Stimulated activated CD4-positive, alpha-beta T cell treated with anti-CD3 and anti-CD28 coated beads, Interleukin-4, amount 100 ng/mL, for 48 hours (primary cell): Measurements from ENCODE around the gene FAM171A1.
"Not testable (repeated sequence)": the region's sequence is repeated elsewhere in the genome, so short reads cannot be mapped to it uniquely, and the experiment has no call there.

Experiments
- DNase-seq, 2 donors: peaks; one replicate each; pipeline ENCODE4 v3.0.0-alpha.2; 2020; ENCODE audit warnings: low read depth in 2 of 2

FAM171A1 gene

DNA sequence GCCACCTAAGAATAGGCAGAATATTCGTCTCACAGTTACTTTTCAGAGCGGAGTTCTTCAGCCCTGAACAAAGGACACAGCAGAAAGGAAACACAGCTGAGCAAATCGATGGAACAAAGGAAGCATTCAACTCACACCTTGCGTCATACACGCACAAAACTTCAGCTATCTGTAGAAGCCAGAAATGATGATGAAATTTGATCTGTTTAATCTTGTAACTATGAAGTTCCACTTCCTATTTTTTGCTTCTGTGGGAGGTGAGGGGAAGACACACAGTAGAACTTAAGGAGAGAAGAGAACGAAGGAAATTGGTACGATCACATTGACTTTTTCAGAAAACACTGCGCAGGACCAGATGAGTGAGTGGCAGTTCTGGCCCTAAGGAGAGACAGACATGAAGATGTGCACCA lies 26.2 kb downstream of the FAM171A1 start:
- DNase-seq, result no peak

DNA sequence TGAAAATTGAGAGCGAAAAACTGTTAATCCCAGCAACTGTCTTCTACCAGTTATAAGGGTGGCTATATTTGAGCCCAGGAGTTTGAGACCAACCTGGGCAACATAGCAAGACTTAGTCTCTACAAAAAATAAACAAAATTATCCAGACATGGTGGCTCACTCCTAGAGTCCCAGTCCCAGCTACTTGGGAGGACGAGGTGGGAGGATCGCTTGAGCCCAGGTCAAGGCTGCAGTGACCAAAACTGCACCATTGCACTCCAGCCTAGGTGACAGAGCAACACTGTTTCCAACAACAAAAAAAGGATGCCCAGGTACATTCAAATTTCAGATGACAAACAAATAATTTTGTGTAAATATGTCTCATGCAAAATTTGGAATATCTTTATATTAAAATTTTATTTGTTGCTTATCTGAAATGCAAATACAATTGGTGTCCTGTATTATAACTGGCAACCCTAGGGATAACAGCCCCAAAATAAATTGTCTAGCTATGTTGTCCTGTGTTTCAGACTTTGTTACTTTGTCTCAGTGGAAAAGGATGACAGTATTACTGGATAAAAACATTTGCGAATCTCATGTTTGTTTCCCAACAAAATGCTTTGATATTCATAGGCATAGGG lies 26.7 kb downstream of the FAM171A1 start:
- DNase-seq, result no peak

DNA sequence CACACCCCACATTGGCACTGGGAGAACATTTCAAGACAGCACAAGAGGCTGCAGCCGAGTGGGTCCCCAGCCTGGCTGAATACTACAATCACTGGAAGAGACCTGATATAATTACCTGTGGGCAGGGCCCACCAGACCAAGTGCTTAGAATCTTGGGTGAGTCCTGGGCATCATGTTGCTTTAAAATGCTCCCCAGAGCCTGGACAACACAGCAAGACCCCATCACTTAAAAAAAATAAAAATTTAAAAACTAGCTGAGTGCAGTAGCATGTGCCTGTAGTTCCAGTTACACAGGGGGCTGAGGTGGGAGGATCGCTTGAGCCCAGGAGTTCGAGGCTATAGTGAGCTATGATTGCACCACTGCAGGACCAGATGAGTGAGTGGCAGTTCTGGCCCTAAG lies 28.1 kb downstream of the FAM171A1 start:
- no peak for DNase-seq

DNA sequence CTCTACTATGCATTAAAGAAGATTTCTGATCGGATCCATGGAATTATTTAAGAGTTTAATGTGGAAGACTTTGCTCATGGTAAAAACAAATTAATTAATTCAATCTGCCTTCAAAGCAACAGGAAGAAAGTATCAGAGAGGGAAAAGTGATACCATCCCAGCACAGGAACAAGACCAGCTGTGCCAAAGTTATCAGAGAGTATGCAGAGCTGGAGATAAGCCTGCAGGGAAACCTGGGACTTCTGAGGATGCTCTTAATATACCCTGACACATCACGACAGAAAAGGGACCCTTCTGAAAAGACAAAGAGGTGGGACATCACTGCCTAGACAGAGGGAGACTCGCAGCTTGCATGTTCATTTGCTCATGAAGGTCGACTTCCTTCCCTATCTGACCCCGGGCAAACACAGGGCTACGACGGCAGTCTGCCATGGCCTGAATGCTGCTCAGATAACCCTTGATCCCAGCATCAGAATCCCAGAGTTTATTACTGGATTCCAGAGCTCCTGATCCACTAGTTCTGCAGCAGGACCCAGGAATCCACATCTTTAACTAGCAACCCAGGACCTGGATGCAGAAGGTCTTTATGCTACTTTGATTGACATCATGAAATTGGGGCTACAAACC lies 29.5 kb downstream of the FAM171A1 start:
- no peak for DNase-seq

DNA sequence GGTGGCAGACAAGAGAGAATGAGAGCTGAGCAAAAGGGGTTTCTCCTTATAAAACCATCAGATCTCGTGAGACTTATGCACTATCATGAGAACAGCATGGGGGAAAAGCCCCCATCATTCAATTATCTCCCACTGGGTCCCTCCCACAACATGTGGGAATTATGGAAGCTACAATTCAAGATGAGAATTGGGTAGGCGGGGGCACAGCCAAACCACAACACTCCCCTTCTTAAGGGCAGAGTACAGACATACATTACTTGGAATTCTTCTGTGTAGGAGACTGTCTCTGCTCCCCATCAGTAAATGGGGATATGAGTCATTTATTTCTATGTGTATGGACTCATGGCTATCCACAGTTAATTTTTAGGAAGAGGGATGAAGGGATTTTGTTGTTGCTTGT lies 31.2 kb downstream of the FAM171A1 start:
- DNase-seq, result no peak

DNA sequence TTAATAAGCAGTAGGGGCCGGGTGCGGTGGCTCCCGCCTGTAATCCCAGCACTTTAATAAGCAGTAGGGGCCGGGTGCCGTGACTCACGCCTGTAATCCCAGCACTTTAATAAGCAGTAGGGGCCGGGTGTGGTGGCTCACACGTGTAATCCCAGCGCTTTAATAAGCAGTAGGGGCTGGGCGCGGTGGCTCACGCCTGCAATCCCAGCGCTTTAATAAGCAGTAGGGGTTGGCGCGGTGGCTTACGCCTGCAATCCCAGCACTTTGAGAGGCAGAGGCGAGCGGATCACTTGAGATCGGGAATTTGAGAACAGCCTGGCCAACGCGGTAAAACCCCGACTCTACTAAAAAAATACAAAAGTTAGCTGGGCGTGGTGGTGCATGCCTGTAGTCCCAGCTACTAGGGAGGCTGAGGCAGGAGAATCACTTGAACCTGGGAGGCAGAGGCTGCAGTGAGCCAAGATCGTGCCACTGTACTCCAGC lies 33.6 kb downstream of the FAM171A1 start:
- not testable (repeated sequence) for DNase-seq

DNA sequence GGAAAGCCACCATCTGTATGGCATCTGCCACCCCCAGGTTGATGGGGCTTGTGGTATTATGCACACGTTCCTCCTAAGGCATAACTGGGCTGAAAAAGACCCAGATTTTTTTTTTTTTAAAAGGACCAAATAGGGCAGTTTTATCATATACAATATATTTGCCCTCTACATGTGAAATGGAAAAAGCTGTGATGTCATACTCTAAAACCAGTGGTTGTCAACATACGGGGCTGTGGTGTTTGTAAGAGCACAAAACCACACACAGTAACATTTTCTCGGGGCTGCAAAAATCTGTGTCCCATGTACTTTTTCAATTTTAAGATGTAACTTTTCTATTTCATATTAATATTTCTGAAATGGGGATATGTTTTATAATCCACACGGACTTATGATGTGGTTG lies 34.9 kb downstream of the FAM171A1 start:
- no peak for DNase-seq

DNA sequence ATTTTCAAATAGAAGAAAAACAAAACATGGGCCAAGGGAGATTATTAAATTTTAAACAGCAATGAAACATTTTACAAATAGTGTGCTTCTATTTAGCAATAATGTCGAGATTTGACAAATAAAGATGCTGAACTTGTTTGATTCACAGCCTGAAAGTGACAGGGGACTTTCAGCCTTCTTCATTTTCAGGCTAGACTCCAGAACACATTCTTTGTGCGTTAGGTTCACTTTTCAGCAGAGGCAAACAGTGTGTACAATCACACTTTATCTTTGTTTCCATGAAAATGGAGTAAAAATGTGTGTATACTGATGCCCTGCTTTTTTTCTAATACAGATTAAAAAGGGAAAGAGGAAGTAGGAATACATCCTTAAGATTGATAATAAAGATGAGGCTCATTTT lies 35.6 kb downstream of the FAM171A1 start:
- DNase-seq, result no peak

DNA sequence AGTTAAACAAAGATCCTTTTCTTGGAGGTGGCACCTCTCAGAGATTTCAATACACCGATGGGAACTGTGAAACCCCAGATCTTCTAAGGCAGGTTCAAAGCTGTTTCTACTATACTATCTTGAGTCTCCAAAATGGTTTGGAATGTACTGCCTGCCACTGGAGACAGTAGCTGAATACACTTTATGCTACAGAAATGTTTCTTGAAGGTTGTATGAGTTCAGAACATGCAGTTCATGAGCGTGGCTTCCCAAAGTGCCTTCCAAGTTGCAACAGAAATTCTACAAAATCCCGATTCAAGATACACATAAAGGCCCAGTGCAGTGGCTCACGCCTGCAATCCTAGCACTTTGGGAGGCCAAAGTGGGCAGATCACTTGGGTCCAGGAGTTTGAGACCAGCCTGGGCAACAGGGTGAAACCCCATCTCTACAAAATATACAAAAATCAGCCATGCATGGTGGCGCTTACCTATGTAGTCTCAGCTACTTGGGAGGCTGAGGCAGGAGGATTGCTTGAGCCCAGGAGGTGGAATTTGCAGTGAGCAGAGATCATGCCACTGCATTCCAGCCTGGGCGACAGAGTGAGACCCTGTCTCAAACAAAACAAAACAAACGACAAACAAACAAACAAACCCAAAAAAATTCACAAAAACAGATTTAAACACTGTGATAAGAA lies 36.3 kb downstream of the FAM171A1 start:
- DNase-seq, result no peak

DNA sequence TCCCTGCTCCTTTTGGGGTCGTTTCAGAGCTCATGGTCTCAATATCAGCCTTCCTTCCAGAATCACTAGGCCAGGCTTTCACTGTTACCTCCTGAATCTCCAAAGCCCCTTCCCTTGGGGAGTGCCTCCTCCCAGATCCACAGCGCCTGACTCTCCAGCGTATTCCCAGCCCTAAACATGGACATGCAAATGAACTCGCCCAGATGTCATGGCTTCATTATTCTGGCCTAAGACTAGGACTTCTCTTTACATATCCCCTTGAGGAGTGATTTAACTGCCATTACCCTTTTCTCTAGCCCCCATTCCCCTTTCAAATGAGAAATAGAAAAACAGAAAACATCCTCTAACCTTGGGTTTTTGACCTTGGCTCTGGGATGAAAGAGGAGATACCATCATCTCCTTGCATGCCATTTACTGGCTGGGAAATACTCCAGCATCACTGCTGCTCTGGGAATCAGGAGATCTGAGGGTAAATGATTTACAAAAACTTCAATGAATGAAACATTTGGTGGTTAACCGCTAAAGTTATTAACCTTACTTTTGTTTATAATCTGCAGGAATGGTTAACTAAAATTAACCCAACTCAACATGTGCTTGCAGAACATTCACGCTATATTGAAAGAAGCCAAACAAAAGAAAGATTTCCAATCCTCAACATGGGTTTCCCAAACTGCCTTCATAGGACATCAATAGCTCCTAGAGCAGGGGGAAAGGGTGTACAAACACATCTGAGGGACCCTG lies 37.0 kb downstream of the FAM171A1 start:
- DNase-seq, result no peak

DNA sequence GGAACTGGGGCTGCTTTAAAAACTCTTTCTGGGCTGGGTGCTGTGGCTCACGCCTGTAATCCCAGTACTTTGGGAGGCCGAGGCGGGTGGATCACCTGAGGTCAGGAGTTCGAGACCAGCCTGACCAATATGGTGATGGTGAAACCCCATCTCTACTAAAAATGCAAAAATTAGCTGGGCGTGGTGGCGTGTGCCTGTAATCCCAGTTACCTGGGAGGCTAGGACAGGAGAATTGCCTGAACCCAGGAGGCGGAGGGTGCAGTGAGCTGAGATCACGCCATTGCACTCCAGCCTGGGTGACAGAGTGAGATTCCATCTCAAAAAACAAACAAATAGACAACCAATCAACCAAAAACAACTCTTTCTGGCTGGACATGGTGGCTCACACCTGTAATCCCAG lies 37.9 kb downstream of the FAM171A1 start:
- DNase-seq, result not testable (repeated sequence)

DNA sequence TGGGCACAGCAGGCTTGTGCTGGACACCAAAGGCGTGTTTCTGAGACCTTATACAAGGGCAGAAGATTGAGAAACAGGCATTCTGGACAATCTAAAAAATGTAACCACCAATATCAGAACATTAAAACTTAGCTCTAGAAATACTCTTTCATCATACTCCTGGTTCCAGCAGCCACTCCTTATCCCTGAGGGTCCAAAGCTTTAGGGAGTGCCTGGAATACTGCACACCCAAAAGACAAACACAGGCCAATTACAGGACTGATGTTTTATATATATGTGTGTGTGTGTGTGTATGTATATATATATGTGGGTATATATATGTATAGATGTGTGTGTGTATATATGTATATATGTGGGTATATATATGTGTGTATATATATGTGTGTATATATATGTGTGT lies 39.6 kb downstream of the FAM171A1 start:
- no peak for DNase-seq

DNA sequence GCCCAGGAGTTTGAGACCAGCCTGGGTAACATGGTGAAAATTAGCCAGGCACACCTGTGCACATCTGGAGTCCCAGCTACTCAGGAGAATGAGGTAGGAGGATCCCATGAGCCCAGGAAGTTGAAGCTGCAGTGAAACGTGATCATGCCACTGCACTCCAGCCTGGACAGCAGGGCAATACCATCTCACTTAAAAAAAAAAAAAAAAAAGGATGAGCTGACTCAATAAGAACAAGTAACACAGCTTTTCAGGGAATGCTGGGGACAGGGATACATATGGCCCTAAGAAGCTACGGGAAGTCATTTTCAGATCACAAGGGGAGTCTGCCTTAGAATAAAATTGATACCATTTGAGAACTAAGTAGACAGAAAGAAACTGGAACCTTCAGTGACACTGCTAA lies 41.7 kb downstream of the FAM171A1 start:
- DNase-seq, result no peak

DNA sequence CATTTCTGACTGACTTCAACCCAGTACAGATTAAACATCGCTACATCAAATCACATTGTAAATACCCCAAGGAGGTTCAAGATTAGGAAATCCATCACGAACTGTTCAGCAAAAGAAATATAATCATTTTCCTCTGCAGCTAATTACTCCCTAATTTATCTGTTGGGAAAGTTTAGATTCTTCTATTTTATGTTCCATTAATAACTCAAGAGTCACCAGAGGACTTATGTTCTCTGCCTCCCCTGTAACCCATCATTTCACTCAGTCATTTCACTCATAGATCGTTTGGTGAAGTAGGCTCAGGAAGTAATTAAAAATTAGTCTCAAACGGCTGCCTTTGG lies 45.2 kb downstream of the FAM171A1 start:
- no peak for DNase-seq

DNA sequence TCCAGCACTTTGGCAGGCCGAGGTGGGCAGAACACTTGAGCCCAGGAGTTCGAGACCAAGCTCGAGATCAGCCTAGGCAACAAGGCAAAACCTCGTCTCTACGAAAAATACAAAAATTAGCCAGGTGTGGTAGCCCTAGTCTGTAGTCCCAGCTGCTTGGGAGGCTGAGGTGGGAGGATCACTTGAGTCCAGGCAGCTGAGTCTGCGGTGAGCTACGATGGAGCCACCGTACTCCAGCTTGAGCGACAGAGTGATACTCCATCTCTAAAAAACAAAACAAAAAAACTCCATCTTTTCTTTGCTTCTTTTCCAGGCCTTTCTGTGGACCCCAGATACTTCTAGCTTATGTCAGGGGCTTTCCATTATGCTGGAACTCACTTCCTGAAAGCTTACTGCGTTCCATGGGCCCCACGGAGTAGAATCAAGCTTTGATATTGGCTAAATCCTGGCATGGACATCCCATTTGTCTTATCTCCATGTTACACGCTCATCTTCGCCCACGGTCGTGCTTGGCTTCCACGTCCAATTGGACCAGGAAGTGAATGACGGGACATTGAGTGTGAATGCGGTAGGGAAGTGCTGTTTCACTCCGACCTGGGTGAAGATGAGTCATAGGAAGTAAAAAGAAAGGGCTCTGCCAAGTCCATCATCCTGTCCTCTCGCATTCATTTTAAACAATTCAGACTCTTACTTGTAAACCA lies 45.7 kb downstream of the FAM171A1 start:
- no peak for DNase-seq

DNA sequence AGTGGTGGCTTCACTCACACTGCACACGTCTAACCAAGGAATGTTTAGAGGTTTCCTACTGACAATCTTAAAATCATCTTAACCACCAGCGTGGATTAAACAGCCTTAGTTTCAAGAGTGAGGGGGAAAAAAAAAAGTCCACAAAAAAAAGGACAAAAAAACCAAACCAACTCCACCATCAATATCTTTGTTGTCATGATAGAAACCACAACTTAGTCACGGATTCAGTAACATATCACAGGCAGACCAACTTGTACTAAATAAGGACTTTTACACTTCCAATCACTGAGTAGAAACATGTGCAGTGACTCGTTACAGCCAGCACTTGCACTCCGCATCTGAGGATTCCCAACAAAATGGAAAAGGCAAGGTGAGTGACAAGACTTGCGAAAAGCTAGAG lies 46.5 kb downstream of the FAM171A1 start:
- no peak for DNase-seq

DNA sequence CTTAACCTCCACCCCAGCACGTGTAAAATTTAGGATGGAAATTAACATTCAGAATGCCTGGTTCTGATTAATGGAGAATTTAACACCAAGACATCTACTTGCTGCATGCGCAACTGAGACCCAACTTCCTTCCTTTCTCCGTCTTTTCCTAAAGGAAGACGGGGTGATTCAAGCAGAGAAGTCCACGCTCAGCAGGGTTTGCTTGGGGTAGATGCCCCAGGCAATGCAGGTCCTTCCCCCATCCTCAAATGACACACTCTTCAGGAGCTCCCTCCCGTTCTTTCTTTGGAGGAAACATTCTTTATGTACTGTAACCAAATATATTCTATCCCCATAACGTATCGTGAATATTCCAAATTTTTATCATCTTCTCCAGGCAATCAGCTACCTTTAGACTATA lies 47.0 kb downstream of the FAM171A1 start:
- no peak for DNase-seq

DNA sequence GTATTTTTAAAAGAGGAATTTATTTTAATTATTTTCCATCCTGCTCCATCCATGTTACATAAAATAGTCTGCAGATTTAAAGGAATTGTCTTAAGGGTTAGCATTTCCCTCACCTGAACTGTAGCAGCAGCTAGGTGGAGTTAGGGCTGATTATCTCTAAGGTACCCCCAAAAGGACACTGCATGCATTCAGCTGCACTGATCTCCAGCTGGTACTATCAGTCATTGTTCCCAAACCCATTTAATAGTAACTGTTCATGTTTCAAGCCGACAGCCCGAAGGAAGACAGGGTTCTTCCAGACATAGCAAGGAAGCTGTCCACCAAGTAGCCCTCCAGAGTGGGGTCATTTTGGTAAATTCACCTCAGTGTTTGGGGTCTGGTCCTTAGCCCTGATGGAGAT lies 48.7 kb downstream of the FAM171A1 start:
- DNase-seq, result no peak

DNA sequence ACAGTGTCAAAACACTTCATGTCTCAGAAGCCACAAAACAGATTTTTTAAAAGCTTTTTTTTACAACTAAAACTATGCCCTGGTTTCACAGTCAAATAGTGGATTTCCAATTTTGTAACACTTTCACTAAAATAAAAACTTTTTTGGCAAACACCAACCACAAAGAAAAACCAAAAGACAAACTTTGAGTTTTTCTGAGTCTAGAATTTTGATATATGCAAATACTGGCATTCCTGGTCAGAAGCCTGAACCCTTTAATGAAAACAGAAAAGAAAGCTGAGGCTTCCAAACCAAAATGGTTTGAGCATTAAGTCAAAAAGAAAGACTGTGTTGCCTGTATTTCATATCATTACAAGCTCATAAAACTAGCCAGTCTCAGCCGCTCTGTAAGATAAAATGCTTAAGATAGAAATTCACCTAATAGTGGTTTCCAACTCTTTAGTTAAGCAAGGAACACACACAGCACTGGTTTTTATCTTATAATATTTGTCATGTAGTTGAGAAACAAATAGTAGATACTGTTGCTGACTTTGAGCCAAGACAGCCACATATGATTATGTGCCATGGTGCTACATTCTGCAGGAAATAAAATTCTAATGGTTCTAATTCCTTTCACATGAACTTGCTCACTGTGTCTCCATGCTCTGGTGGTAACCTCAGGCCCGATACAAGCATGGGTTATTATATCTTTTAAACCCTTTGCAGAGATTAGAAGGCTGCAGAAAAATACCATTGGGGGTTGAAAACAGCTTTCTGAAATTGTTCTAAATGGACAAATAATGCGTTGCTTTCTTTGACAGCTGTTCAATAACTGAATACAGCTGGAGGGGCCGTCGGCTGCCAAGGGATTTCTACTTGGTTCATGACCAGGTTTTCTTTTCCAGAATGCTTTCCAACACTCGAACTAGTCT lies 49.4 kb downstream of the FAM171A1 start:
- DNase-seq, result no peak

DNA sequence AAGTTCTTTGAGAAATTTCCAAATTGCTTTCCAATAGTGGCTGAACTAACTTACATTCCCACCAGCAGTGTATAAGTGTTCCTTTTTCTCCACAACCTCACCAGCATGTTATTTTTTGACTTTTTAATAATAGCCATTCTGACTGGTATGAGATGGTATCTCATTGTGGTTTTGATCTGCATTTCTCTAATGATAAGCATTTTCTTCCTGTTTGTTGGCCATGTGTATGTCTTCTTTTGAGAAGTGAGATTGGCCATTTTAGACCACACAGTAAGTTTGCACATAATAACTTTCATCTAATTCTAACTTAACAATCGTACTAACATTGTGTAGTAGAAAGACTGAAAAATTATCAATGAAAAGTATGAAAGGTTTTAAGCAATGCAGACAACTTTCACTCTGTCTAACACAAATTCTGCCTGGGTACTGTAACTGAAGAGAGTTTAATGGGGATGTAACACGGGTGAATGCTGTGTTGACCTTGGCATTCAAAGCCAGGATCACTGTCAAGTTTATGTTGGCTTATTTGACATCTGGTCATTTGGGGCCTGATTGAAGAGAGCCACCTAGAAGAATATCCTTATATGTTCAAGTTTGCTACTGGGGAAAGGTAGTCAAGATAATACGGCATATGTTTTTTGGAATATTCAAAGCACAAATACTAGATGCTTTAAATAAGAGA lies 50.4 kb downstream of the FAM171A1 start:
- DNase-seq, result no peak
